Activated naive CD4-positive, alpha-beta T cell (primary cell): ENCODE measurements around the gene PRKCG.
"Not testable (repeated sequence)": the region's sequence is repeated elsewhere in the genome, so short reads cannot be mapped to it uniquely, and the experiment has no call there.

Experiments
- DNase-seq, 4 experiments: peaks; one replicate each; lab custom pipeline; 2025; lab: John Stamatoyannopoulos, UW

Gene PRKCG

DNA sequence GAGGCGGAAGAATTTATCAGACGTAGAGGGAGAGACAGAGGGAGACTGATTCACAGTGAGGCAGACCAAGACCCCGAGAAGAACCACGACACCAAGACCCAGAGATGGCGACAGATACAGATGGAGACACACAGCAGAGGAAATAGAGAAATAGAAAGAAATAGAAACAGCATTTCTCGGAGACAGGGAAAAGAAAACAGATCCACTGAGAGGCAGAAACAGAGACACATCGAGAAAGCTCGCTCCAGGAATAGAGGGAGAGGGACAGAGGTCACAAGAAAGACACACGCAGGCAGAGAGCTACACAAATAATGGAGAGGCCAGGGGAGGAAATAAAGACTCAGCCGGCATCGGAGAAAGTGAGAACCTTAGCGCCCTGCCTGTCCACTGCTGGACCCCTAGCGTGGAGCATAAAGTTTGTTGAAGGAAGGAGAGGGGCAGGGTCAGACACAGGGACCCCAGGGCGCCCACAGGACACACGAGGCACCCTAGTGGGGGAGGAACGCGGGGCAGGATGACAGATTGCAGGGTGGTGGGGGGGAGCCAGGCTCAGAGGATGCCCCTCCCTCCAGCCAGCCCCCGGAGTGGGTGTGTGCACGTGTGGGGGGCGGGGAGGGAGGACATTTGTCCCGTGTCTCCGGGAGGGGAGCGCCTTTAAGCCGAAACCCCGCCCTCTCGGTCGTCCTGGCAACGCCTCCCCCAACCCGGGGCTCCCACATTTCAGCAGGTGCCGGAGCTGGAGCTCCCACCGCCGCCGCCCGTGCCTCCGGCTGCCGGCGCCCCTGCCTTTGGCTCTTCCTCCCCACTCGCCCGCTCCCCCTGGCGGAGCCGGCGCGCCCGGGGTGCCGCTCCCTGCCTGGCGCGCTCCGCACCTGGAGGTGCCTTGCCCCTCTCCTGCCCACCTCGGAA, at the start of gene PRKCG:
PRKCG (plus strand) TSS at position 716 of the 909 bp plus-strand sequence. CDS start 298 bp downstream, outside the sequence.
- peak in 2 of 4 experiments; percentile 27 to 61 for DNase-seq

DNA sequence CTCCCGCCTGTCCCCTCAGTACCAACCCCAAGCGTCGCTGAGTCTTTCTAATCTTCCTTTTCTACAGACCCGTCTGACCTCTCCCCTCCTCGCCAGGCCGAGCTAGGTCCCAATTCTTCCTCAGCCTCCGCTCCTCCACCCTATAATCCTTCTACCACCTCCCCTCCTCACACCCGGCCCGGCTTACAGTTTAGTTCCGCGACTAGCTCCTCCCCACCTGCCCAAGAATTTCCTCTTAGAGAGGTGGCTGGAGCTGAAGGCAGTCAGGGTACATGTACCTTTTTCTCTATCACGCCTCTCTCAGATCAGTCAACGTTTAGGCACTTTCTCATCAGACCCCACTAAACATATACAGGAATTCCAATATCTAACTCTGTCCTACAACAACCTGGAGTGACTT, 49.1 kb upstream of the PRKCG start:
- not testable (repeated sequence) for DNase-seq

DNA sequence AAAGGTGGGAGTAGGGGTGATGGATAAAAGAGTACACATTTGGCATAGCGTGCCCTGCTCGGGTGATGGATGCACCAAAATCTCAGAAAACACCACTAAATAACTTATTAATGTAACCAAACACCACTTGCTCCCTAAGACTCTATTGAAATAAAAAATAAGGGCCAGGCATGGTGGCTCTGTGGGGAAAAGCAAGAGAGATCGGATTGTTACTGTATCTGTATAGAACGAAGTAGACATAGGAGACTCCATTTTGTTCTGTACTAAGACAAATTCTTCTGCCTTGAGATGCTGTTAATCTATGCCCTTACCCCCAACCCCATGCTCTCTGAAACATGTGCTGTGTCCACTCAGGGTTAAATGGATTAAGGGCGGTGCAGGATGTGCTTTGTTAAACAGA, 43.6 kb upstream of the PRKCG start:
- DNase-seq: not testable (repeated sequence)

DNA sequence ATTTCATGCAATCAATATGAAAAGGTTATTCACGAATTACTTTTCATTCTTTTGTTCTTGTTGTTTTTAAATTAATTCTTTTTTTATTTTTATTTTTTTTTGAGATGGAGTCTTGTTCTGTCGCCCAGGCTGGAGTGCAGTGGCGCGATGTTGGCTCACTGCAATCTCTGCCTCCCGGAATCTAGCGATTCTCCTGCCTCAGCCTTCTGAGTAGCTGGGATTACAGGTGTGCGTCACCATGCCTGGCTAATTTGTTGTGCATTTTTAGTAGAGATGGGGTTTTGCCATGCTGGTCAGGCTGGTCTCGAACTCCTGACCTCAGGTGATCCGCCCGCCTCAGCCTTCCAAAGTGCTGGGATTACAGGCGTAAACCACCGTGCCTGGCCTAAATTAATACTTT, 41.8 kb upstream of the PRKCG start:
- DNase-seq: not testable (repeated sequence)

DNA sequence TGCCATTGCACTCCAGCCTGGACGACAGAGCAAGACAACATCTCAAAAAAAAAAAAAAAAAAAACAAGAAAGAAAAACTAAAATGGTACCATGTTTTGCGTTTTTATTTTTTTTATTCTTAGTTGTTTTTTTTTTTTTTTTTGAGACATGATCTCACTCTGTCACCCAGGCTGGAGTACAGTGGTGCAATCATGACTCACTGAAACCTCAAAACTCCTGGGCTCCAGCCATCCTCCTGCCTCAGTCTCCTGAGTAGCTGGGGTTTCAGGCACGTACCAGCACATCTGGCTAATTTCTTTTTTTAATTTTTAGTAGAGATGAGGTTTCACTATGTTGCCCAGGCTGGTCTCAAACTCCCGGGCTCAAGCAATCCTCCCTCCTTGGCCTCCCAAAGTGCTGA, 41.1 kb upstream of the PRKCG start:
- DNase-seq: not testable (repeated sequence)

DNA sequence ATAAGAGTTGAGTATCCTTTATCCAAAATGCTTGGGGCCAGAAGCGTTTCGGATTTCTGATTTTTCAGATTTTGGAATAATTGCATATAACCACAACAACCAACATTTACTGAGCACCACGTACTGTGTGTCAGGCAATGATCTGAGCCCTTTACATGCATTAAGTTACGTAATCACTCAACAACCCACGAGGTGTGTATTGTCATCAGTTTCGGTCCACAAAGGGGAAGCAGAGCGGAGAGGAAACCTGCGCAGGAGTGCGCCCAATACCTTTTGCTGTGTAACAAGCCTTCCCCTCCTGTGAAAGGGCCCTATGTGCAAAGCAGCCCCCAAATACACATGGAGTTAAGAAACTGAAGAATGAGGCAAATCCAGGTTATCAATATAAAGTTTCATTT, 37.1 kb upstream of the PRKCG start:
- no peak for DNase-seq

DNA sequence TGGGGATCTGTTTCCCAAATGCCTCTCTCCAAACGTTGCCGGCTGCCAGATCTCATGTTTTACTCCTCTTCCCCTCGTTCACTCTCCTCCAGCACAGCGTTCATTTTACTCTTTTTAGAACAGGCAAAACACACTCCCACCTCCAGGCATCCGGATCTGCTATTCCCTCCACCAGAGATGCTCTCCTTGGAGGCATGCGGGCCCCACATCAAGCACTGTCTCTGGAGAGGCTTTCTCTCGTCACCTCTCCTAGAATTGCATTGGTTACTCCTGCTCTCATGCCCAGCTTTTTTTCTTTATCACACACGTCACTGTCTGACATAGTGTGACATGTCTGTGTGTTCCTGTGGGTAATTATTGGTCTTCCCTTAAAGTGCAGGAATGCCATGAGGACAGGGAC, 34.4 kb upstream of the PRKCG start:
- no peak for DNase-seq

DNA sequence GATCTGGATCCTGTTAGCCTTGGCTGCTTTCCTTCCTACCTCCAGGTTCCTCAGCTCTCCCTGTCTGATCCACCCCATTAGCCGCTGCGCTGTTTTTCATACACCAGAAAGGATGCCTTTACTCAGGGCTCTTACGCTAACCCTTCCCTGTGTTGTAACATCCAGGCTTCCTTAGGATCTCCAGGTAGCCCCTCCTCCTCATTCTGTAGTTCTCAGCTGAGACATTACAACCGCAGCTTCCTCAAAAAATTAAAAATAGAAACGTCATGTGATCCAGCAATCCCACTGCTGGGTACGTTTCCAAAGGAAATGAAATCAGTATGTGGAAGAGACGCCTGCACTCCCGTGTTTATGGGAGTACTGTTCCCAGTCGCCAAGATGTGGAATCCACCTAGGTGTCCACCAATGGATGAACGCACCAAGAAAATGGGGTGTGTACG, 32.7 kb upstream of the PRKCG start:
- DNase-seq: no peak

DNA sequence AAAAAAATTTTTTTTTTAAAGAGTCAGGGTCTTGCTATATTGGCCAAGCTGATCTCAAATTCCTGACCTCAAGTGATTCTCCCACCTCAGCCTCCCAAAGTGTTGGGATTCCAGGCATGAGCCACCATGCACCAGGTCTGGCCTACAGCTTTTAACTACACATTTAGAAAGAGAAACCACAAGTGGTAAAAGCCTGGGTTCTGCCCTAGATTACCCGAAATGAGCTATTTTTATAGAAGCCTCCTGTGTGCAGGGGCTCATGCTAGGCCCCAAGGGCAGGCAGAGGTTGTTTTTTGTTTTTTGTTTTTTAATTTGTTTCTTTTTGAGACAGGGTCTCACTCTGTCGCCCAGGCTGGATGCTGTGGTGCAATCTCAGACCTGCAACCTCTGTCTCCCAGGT, 28.3 kb upstream of the PRKCG start:
- DNase-seq: no peak

DNA sequence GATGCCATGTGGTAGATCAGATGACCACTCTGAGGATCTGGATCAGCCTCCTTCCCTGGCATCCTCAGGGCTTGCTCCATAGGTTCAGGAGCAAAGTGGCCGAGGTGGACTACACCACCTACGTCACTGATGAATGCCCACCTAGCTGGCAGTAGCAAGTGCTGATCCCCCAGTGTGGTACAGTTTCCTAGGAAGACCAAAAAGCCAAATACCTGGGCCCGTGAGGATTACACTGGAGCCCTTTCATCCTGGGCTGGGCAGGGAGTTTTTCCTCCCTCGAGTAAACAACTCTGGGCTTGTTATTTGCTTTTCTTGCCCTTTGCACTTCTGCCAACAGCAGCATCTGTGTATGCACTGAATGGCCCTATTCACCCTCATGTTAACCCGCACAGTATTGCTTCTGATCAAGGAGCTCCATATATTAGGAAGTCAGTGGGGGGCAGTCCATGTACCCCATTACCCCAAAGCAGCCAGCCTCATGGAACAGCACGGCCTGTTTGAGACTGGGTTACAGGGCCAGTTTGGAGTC, 17.6 kb upstream of the PRKCG start:
- DNase-seq: no peak

DNA sequence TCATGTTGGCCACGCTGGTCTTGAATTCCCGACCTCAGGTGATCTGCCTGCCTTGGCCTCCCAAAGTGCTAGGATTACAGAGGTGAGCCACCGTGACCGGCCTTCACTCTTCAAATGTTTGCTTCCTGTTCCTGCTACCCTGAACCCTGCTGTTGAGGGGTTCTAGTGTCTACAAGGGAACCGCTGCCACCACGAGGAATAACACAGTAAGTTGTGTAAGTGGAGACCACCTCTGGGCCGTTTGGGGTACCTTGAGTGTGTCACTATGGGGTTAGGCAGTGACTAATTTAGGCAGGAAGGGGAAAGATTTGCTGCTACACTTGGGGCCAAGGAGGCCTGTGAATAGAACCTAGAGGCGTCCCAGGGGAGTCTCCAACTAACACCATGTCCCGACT, 16.5 kb upstream of the PRKCG start:
- DNase-seq: no peak

DNA sequence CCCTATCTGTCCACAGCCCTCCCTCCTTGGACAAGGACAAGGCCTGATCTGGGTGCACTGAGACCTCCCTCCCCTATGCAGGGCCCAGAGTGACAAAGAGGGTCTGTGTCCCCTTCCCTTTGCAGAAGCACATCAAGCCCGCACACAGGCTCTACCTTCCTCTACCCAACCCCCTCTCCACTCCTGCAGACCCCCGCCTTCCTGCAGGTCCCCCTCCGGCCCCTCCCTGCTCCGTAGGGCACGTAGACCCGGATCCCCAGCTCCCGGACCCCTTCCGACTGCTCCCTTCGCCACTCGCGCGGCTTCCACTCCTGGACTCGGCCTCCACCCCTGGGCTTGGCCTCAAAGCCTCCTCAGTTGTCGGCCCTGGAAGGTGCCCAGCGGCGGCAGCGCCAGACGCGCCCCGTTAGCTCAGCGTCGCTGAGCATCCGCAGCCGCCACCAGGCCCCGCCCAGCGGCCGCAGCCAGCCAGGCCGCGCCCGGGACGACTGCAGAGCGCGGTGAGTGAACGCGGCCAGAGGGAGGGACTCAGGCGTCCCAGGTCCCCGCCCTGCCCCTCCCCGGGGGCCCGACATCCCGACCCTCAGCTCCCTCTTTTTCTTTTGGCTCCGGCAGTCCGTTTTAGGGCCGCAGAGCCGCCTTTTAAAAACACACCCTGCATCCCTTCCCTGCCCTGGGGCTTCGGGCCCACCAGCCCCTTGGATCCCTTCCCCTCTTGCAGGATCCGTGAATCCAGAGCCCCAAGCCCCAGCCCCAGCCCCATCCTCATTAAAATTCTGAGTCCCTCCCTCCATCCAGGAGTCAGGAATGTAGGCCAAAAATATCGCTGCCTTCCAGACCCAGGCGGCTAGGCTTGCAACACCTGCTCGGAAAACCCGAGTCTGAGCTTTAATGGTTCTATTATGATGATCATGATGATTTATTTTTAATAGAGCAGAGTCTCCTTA, 15.8 kb upstream of the PRKCG start:
- peak; percentile 14 to 56 (median 28) for DNase-seq

DNA sequence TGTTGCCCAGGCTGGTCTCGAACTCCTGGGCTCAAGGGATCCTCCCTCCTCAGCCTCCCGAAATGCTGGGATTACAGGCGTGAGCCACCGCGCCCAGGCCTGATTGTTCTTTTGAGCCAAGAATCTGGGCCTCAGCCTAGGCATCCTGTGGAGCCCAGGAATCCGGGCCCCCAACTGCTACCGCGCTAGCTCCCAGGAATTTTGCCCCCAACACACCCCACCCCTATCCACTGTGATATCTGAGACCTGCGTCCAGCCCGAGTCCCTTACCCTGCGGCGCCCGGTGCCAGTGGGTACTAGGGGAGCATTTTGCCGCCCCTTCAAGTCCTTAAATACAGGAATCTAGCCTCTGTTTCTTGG, 15.2 kb upstream of the PRKCG start:
- no peak for DNase-seq

DNA sequence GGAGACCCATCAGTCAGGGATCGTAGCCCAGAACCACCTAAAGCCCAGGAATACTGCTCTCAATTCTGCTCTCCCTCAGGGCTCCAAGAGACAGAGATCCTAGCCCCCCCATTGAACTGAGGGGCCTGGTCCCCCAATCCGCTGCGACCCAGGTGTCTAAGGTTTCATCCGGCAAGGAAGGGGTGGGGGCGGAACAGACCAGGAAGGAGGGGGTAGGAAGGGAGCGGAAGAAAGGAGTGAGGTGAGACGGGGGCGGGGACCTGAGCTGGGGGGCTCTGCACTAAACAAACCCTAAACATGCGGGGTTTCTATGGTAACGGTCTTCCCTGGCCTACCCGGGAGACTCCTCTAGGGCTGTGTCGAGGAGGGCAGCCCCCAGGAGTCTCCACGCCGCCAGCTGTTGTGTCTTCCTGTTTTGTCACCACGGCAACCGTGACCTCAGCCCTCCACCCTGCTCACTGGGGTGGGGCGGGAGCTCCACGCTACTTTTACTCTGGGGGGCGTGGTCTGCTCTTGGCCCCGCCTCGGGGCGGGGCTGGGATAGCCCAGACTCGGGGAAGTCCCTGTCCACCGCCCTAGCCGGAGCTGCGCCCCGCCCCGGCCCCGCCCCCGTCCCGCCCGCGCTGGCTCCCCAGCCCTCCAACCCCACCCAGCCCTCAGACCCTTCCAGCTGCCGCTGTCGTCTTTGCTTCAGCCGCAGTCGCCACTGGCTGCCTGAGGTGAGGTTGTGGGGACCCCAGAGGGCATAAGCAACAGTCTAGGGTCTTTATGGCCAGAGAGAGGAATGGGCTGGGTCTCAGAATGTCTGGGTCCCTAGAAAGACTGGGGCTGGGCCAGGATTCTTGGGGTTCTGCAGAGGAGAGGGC, 14.5 kb upstream of the PRKCG start, which contains the start of gene MYADM:
MYADM (plus strand) TSS at position 659 of the 866 bp plus-strand sequence. CDS start 5,647 bp downstream, outside the sequence.
- DNase-seq: peak; percentile 92 to 99 (median 97)

DNA sequence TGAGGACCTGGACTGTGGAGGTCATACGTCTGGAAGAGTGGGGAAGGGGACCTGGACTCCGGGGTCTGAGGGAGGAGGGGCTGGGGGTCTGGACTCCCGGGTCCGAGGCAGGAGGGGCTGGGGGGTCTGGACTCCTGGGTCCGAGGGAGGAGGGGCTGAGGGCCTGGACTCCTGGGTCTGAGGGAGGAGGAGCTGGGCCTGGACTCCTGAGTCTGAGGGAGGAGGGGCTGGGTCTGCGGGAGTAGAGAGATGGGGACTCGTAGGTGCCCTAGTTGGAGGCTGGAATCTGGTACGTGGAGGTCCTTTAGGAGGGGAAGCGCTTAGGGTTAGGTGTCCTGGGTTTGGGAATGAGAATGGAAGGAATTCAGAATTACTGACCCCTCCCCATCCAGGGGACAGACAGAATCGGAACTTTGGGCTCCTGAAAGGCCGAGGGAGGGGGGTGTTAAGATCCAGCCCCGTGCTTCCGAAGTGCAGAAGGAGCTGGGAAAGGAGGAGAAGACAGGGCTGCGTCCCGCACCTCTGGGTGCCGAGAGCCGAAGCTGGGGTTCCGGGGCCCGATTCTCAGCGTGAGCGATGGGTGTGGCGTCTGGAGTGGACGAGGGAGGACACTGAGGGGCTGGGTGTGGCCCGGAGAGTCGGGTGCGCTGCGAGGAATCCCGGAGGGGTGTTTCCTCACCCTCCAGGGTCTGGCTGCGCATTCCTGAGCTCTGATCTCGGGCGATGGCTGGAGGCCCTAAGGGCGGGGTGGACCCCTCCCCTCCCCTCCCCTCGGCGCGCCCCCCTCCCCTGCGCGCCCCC, 13.7 kb upstream of the PRKCG start:
- peak in 2 of 4 experiments; percentile 8 to 30 for DNase-seq

DNA sequence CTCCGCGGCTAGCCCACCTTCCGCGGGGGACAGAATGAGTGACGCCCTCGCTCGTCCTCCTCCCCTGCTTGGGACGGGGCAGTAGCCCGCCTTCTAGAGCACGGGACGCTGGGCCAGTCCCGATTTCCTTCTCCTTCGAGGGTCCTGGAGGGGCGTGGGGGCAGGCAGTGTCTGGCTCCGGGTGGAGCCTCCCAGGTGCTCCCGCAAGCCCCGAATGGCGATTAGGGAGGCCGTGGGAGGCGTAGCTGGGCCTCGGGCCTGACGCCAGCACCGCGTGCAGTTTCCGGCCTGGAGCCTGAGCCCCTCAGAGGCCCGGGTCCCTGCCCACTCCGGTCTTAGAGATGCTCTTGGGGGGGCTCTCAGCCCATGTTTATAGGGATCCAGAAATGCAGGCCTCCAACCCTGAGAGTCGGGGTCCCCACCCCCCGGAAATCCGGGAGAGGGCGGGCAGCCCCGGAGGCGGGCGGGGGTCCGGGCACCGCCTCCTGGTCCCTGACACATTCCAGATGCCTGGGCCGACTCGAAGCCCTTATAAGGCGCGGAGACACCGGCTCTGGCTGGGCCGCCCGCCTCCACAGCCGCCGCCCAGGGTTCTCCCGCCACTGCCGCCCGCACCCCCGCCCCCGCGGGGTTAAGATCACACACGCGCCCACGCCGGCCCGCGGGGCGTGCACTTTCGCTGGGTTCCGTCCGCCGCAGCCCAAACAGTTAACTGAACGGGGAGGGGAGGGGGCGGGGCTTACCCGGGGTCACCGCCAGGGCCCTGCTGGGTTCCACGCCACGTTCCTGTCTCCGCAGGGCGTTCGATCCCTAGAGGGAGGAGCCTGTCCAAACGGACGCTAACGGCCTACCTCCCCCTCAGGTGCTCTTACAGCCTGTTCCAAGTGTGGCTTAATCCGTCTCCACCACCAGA, 12.8 kb upstream of the PRKCG start:
- DNase-seq: peak; percentile 34 to 85 (median 66)

DNA sequence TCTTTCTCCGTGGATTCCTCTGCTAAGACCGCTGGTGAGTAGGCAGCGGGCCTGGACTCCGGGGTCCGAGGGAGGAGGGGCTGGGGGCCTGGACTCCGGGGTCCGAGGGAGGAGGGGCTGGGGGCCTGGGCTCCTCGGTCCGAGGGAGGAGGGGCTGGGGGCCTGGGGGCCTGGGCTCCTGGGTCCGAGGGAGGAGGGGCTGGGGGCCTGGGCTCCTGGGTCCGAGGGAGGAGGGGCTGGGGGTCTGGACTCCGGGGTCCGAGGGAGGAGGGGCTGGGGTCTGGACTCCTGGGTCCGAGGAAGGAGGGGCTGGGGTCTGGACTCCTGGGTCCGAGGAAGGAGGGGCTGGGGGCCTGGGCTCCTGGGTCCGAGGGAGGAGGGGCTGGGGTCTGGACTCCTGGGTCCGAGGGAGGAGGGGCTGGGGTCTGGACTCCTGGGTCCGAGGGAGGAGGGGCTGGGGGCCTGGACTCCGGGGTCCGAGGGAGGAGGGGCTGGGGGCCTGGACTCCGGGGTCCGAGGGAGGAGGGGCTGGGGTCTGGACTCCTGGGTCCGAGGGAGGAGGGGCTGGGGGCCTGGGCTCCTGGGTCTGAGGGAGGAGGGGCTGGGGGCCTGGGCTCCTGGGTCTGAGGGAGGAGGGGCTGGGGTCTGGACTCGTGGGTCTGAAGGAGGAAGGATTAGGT, 12.1 kb upstream of the PRKCG start:
- DNase-seq: peak in 1 of 4 experiments; percentile 34

DNA sequence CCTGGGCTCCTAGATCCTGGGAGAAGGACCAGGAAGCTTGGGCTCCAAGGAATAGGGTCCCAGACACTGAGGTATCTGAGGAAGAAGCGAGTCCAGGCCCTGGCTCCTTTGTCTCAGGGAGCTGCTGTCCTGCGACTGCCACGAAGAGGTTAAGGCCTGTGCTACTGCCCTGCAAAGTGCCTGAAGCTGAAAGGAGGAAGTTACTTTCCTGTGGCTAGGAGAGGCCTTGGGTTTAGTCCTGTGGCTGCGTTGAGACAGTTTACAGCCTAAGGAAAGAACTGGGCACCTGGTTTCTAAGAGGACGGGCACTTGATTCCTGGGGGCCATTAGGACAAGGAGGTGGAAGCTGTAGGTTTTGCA, 11.5 kb upstream of the PRKCG start:
- no peak for DNase-seq

DNA sequence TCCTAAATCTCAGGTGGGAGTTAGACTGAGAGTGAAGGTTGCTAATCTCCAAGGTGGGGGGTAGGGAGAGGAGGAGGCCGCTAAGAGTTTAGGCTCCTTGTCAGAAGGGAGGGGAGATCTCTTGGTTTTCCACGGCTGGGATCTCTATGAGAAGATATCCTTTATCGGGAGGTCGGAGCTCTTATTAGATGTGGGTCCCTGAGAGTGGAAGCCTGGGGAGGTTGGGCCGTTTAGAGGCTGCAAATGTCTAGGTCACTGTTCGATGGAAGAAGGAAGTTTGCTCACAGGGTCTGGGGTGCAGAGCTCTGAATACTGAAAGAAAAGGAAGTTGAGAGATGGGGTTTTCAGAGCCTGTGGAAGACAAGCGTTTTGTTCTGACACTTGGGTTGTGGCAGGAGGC, 10.5 kb upstream of the PRKCG start:
- DNase-seq: no peak
